Measurements from ENCODE around the gene OSTC. TPM values are rescaled to one million over a fixed set of nuclear protein-coding genes. Genes with fewer than 3 reads are reported as not detected.

The OSTC gene
- total and polyA plus RNA-seq, 2 of the 13 experiments (the other 11 are each of a cell fraction or from before 2014, with no cell fraction given) = 208 to 380 TPM

DNA sequence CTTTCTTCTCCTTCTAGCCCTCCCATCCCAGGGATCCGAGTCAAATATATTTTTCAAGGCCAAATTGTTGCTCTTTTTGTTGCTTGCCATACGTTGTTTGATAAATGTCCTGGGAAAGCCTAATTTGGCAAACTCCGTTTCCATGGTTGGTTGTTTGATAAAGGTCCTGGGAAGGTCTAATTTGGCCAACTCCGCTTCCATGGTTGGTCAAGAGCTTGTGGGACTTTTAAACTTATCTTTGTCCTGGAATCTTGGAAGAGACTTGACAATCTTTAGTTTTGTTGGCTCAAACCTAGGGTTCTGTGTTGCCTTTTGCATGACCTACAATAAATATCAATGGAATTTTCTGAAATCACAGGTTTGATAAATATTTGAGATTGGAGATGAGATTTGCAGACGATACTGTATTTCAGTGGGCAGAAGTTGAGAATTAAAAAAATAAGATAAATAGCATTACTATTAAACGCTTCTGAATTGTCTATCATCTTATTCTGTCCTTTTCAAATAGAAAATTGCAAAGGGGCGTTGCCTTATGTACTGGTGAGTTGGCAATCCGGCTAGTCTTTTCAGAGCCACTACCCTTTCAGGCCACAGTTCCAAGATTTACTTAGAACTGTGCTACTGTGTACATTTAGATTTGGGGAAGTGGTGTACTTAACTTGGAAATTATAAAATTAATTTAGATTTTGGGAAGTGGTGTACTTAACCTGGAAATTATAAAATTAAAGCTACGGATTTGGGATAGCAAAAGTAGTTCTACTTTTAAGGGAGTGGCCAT lies 804 bp downstream of the OSTC start (continued):
- no peak for TF ChIP-seq ISX (CRISPR knock-in tag; conservative IDR thresholded peaks at IDR 0.05)
- 0 out of 2 replicates have a peak, but pooled peaks have one; percentile 17 for TF ChIP-seq ZNF816 (CRISPR knock-in tag; IDR thresholded peaks at IDR 0.05; ENCODE audit: borderline replicate concordance)
- no peak for TF ChIP-seq KMT2A (CRISPR knock-in tag; IDR thresholded peaks at IDR 0.05)
- TF ChIP-seq ZNF138 (CRISPR knock-in tag; IDR thresholded peaks at IDR 0.05; ENCODE audit: low read depth) = no peak
- TF ChIP-seq FOXO4 (CRISPR knock-in tag; conservative IDR thresholded peaks at IDR 0.05) = 0 out of 2 replicates have a peak, but pooled peaks have one; percentile 58
- TF ChIP-seq SATB2 (CRISPR knock-in tag; IDR thresholded peaks at IDR 0.05) = 0 out of 2 replicates have a peak, but pooled peaks have one; percentile 7
- no peak for TF ChIP-seq STAT6 (CRISPR knock-in tag; IDR thresholded peaks at IDR 0.05; ENCODE audit: borderline replicate concordance)
- peak in 1 of 2 experiments; percentile 55; a peak in 2 of 4 replicates for TF ChIP-seq POLR2A (IDR thresholded peaks at IDR 0.05; ENCODE audit: insufficient read depth in 1 of 2, low read depth in 2 of 2, low read length in 2 of 2)
- peak; percentile 91 for TF ChIP-seq ZNF7 (CRISPR knock-in tag; IDR thresholded peaks at IDR 0.05)
- TF ChIP-seq, protein P1, sequence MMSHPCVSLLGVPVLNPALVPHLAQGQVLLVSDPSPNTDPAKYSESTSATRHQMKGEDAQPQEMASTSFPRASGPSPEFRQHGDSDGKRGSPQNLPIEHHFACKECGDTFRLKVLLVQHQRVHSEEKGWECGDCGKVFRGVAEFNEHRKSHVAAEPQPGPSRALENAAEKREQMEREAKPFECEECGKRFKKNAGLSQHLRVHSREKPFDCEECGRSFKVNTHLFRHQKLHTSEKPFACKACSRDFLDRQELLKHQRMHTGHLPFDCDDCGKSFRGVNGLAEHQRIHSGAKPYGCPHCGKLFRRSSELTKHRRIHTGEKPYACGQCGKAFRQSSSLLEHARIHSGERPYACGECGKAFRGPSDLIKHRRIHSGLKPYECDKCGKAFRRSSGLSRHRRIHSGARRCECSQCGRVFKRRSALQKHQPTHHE (CRISPR knock-in tag; IDR thresholded peaks at IDR 0.05; ENCODE audit: borderline replicate concordance) = 0 out of 2 replicates have a peak, but pooled peaks have one; percentile 6
- TF ChIP-seq, protein P2, sequence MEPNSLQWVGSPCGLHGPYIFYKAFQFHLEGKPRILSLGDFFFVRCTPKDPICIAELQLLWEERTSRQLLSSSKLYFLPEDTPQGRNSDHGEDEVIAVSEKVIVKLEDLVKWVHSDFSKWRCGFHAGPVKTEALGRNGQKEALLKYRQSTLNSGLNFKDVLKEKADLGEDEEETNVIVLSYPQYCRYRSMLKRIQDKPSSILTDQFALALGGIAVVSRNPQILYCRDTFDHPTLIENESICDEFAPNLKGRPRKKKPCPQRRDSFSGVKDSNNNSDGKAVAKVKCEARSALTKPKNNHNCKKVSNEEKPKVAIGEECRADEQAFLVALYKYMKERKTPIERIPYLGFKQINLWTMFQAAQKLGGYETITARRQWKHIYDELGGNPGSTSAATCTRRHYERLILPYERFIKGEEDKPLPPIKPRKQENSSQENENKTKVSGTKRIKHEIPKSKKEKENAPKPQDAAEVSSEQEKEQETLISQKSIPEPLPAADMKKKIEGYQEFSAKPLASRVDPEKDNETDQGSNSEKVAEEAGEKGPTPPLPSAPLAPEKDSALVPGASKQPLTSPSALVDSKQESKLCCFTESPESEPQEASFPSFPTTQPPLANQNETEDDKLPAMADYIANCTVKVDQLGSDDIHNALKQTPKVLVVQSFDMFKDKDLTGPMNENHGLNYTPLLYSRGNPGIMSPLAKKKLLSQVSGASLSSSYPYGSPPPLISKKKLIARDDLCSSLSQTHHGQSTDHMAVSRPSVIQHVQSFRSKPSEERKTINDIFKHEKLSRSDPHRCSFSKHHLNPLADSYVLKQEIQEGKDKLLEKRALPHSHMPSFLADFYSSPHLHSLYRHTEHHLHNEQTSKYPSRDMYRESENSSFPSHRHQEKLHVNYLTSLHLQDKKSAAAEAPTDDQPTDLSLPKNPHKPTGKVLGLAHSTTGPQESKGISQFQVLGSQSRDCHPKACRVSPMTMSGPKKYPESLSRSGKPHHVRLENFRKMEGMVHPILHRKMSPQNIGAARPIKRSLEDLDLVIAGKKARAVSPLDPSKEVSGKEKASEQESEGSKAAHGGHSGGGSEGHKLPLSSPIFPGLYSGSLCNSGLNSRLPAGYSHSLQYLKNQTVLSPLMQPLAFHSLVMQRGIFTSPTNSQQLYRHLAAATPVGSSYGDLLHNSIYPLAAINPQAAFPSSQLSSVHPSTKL (CRISPR knock-in tag; IDR thresholded peaks at IDR 0.05) = no peak
- TF ChIP-seq AGO1 (IDR thresholded peaks at IDR 0.05; ENCODE audit: low read depth, low read length, poor library complexity, severe bottlenecking) = no peak
- TF ChIP-seq, protein P3, sequence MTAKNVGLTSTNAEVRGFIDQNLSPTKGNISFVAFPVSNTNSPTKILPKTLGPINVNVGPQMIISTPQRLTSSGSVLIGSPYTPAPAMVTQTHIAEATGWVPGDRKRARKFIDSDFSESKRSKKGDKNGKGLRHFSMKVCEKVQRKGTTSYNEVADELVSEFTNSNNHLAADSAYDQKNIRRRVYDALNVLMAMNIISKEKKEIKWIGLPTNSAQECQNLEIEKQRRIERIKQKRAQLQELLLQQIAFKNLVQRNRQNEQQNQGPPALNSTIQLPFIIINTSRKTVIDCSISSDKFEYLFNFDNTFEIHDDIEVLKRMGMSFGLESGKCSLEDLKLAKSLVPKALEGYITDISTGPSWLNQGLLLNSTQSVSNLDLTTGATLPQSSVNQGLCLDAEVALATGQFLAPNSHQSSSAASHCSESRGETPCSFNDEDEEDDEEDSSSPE (CRISPR knock-in tag; IDR thresholded peaks at IDR 0.05) = no peak
- TF ChIP-seq REL (CRISPR knock-in tag; conservative IDR thresholded peaks at IDR 0.05) = no peak
- TF ChIP-seq ZBTB25 (CRISPR knock-in tag; IDR thresholded peaks at IDR 0.05) = no peak

Measured in HepG2 (cell line).